Loucy (cell line): Measurements from ENCODE around the gene ENHO.
A peak's percentile ranks its signal among the peaks of the same experiment; 100 is the strongest.

Experiments
- H2AFZ ChIP-seq: fragments of 200-600 bp; sonication (generic); 2 replicates; pipeline ENCODE4 v1.6.0; 2016; ENCODE audit warnings: antibody characterized with exemption, mild to moderate bottlenecking, low read length, moderate library complexity
- H3F3A ChIP-seq: fragments of 200-600 bp; 2 replicates; pipeline ENCODE4 v1.6.0; 2016; ENCODE audit warnings: antibody characterized with exemption, low read depth, mild to moderate bottlenecking
- H3K27me3 ChIP-seq: fragments of 200-600 bp; sonication (generic); 2 replicates; pipeline ENCODE4 v1.6.1; 2014; ENCODE audit warnings: low read length, mild to moderate bottlenecking; ENCODE audit not compliant: insufficient read depth, poor library complexity, severe bottlenecking
- H3K36me3 ChIP-seq: fragments of 200-600 bp; sonication (generic); 2 replicates; pipeline ENCODE4 v1.6.1; 2016; ENCODE audit warnings: low read length; ENCODE audit not compliant: insufficient read depth
- H3K4me1 ChIP-seq: fragments of 200-600 bp; sonication (generic); 2 replicates; pipeline ENCODE4 v1.5.1; 2014; ENCODE audit warnings: low read length, mild to moderate bottlenecking; ENCODE audit not compliant: insufficient read depth, poor library complexity, severe bottlenecking
- H3K4me2 ChIP-seq: fragments of 200-600 bp; sonication (generic); 2 replicates; pipeline ENCODE4 v1.6.0; 2014; ENCODE audit warnings: antibody characterized with exemption, low read length, low read depth, mild to moderate bottlenecking; ENCODE audit not compliant: poor library complexity, severe bottlenecking
- H3K4me3 ChIP-seq: fragments of 200-600 bp; sonication (generic); 2 replicates; pipeline ENCODE4 v1.5.1; 2014; ENCODE audit warnings: low read length, mild to moderate bottlenecking, mixed read lengths; ENCODE audit not compliant: poor library complexity, severe bottlenecking
- H3K79me2 ChIP-seq: fragments of 200-600 bp; sonication (generic); 2 replicates; pipeline ENCODE4 v1.6.1; 2014; ENCODE audit warnings: low read length; ENCODE audit not compliant: insufficient read depth
- H3K9ac ChIP-seq: fragments of 200-600 bp; sonication (generic); 2 replicates; pipeline ENCODE4 v1.6.0; 2014; ENCODE audit warnings: mild to moderate bottlenecking, low read depth, low read length, moderate library complexity; ENCODE audit not compliant: poor library complexity, severe bottlenecking
- H3K9me2 ChIP-seq: fragments of 200-600 bp; sonication (generic); replicated peaks from 2 replicates; pipeline ENCODE4 v1.6.1; 2016; ENCODE audit warnings: low read depth, low read length, mixed read lengths
- H3K9me3 ChIP-seq: fragments of 200-600 bp; sonication (generic); 2 replicates; pipeline ENCODE4 v1.6.1; 2014; ENCODE audit warnings: mild to moderate bottlenecking, antibody characterized with exemption, low read length, low read depth; ENCODE audit not compliant: insufficient read depth
- H4K20me1 ChIP-seq: fragments of 200-600 bp; sonication (generic); 2 replicates; pipeline ENCODE4 v1.6.0; 2014; ENCODE audit warnings: antibody characterized with exemption, low read length, mild to moderate bottlenecking; ENCODE audit not compliant: insufficient read depth, poor library complexity, severe bottlenecking
- CTCF ChIP-seq: fragments of 200-600 bp; sonication (generic); conservative IDR thresholded peaks from 2 replicates; pipeline ENCODE4 v1.5.1; 2014; ENCODE audit warnings: mild to moderate bottlenecking, antibody characterized with exemption, low read length
- EZH2phosphoT487 ChIP-seq: fragments of 200-600 bp; IDR thresholded peaks from 2 replicates; pipeline ENCODE4 v1.6.1; 2018; ENCODE audit warnings: antibody characterized with exemption, mild to moderate bottlenecking, moderate library complexity, borderline replicate concordance

The ENHO gene

GRCh38 chr9:34546834-34547827 is 24.3 kb upstream of the ENHO start:
- no peaks in the 10 kb centered on the region for H3K36me3 ChIP-seq
- no peaks in the 10 kb centered on the region for H3K9me3 ChIP-seq
- TF ChIP-seq EZH2phosphoT487 (no peak), CTCF (peak; percentile 85)
- no peak overlapping the region for H2AFZ ChIP-seq
- H3K4me3 ChIP-seq: no peak overlapping the region
- H3K4me2 ChIP-seq: no peak overlapping the region
- H3F3A ChIP-seq: no peaks in the 10 kb centered on the region
- H3K9me2 ChIP-seq: no peaks in the 10 kb centered on the region
- no peaks in the 10 kb centered on the region for H3K27me3 ChIP-seq
- H3K9ac ChIP-seq: no peak overlapping the region
- H3K79me2 ChIP-seq: no peaks in the 10 kb centered on the region
- H4K20me1 ChIP-seq: no peaks in the 10 kb centered on the region
- H3K4me1 ChIP-seq: no peaks in the 10 kb centered on the region

GRCh38 chr9:34546102-34546833 is 23.5 kb upstream of the ENHO start:
- H3K4me1 ChIP-seq: no peaks in the 10 kb centered on the region
- no peaks in the 10 kb centered on the region for H3K79me2 ChIP-seq
- no peak overlapping the region for H3K9ac ChIP-seq
- H3K36me3 ChIP-seq: no peaks in the 10 kb centered on the region
- no peak overlapping the region for H2AFZ ChIP-seq
- no peaks in the 10 kb centered on the region for H3K9me2 ChIP-seq
- H3K9me3 ChIP-seq: no peaks in the 10 kb centered on the region
- no peak overlapping the region for H3K4me3 ChIP-seq
- TF ChIP-seq EZH2phosphoT487: no peak
- TF ChIP-seq CTCF: no peak
- no peaks in the 10 kb centered on the region for H3K27me3 ChIP-seq
- no peaks in the 10 kb centered on the region for H4K20me1 ChIP-seq
- H3K4me2 ChIP-seq: no peak overlapping the region
- H3F3A ChIP-seq: no peaks in the 10 kb centered on the region

DNA sequence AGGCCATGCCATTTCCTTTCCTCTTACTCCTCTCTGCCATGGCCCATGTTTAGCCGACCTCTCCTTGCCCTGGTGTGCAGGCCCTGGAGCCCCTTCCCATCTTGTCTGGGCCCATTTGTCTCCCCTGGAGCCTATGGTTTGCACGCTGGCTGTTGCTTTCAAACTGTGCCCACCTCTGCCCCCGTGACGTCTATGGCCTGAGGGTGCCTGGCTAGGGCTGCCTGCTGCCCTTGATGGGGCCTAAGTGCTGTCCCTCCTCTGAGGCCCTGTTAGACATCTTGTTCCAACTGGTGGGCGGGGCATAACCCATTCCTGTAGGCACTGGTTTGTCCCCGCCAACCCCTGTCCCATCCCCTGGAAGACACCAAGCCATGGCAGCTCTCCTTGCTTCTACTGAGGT is 22.7 kb upstream of the ENHO start:
- H3K9me2 ChIP-seq: no peaks in the 10 kb centered on the region
- no peak overlapping the region for H2AFZ ChIP-seq
- H3K4me1 ChIP-seq: no peaks in the 10 kb centered on the region

More for the DNA sequence above, 22.7 kb upstream of the ENHO start:
- no peak overlapping the region for H3K9ac ChIP-seq
- no peak overlapping the region for H3K4me3 ChIP-seq
- H3F3A ChIP-seq: no peaks in the 10 kb centered on the region
- no peaks in the 10 kb centered on the region for H3K27me3 ChIP-seq
- H3K36me3 ChIP-seq: no peaks in the 10 kb centered on the region
- TF ChIP-seq CTCF (no peak), EZH2phosphoT487 (no peak)
- H3K9me3 ChIP-seq: no peaks in the 10 kb centered on the region
- H3K79me2 ChIP-seq: no peaks in the 10 kb centered on the region
- H4K20me1 ChIP-seq: no peaks in the 10 kb centered on the region
- no peak overlapping the region for H3K4me2 ChIP-seq
